NCI-H1436 (cell line): ENCODE results near the gene DPEP1.
"Not testable (repeated sequence)": the region's sequence is repeated elsewhere in the genome, so short reads cannot be mapped to it uniquely, and the experiment has no call there.

Experiments used
- DNase-seq: peaks from one replicate; lab custom pipeline; 2025; lab: John Stamatoyannopoulos, UW

Gene DPEP1

DNA sequence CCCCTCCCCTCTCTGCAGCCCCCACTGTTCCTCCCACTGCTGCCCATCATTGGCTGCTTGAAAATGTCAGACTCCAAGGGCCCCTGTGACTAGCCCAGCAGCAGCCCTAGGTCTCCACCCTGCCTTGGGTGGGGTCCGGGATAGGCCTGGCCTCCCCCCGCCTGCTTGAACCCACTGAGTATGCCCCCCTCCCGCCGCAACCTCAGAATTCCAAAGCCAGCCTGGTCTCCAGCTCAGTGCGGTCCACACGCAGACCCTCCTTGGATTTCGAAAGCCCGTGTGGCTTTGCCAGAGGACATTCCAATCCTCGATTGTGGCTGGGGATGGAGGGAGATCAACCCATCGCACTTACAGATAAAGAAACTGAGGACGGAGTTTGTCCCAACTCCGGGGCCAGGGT lies 6.4 kb downstream of the DPEP1 start:
- no peak for DNase-seq

DNA sequence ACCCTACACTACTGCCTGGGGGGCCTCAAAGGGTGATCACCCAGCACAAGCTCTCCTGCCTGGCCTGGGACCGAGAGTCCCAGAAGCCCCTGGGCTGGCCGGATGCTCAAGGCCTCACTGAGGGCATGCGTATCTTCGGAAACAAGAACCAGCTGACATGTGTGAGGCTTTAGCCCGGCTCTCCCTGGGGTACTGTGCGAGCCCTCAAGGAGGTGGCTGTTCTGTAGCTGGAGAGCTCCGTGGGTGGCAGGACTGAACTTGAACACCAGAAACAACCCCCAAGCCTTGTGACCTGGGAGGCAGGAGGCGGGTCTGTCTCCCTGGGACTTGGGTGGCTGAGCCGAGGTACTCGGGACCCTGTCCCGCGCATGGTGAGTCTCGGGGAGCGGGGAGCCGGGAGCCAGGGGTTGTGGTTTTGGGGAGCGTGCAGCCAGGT lies 7.0 kb downstream of the DPEP1 start:
- DNase-seq: no peak

DNA sequence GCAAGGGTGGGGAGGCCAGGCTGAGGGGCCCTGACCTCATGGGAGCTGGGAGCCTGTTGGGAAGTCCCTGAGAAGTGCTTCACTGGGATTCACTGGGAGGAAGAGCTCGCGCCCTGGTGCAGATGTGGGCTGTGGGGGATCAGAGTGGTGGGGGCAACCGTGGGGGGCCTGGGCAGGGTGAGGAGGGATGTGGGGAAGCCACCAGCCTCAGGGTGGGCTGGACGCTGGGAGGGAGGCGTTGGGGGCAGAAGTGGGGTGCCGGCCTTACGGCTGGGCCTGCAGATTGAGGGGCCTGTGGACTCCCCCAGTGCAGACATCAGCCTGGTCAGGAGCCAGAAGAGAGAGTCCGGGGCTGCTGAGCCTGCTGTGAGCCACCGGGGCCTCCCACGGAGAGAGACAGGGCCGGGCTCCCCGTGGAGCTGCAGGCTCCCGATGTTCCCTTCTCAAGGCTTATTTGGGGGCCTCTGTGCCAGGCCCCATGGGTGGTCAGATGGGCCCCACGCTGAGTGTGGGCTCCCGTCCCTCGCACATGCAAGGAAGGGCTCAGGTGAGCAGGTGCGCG lies 7.8 kb downstream of the DPEP1 start:
- DNase-seq: no peak

DNA sequence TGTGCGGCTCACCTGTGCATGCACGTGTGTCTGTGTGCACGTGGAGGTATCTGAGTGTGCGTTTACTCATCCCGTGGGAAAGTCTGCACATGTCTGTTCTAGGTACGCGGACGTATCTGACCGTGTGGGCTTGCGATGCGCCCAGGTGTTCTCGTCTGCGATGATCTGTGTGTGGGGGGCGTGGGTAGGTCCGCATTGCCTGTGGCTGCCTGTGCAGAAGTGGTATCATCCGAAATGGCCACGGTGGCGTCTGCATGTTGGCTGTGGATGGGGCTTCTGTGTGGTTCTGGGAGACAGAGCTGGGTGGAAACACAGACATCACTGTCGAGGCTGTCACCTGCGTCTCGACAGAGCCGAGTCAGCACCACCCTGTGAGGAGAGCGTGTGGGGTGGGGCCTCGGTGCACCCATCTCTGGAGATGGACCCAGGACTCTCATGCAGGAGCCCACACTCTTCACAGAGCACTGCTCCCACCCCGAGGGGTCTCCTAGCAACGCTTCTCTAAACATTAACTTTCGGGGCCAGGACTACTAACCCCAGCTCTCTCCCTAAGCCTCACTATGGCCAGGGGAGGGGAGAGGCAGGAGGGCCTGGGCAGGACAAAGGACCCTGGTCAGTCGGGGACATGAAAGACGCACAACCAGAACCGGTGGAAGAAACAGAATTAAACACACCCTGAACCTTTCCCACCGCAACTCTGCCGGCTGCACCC lies 8.4 kb downstream of the DPEP1 start:
- DNase-seq: no peak

DNA sequence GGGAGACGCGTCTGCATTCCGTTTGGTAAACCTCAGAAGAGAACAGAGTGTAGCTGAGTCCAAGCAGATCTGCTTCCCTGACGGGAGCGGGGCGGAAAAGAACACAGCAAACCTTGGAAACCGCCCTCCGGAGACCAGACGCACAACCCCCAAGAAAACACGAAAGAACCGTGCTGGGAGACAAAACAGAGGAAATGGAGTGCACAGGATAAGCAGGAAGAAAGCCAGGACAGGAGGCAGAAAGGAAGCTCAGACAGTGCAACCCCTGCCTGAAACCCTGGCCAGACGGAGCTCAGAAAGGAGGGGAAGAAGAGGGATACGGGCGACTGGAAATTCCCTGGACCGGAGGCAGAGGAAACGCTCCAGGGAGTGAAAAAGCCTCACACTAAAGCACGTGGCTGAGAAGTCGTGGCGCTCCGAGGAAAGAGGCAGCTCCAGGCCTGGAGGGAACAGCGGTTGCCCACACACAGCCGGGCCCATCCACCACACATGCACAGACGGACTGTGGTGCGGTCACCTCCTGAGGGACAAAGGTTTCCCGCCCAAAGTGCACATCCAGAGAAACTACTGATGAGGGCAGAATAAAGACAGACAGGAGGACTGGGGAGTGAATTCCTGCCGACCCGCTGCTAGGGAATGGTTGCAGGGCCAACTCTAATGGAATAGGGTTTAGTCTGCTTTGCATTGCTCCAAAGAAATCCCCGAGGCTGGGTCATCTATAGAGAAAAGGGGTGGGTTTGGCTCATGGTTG lies 10.2 kb downstream of the DPEP1 start:
- no peak for DNase-seq

DNA sequence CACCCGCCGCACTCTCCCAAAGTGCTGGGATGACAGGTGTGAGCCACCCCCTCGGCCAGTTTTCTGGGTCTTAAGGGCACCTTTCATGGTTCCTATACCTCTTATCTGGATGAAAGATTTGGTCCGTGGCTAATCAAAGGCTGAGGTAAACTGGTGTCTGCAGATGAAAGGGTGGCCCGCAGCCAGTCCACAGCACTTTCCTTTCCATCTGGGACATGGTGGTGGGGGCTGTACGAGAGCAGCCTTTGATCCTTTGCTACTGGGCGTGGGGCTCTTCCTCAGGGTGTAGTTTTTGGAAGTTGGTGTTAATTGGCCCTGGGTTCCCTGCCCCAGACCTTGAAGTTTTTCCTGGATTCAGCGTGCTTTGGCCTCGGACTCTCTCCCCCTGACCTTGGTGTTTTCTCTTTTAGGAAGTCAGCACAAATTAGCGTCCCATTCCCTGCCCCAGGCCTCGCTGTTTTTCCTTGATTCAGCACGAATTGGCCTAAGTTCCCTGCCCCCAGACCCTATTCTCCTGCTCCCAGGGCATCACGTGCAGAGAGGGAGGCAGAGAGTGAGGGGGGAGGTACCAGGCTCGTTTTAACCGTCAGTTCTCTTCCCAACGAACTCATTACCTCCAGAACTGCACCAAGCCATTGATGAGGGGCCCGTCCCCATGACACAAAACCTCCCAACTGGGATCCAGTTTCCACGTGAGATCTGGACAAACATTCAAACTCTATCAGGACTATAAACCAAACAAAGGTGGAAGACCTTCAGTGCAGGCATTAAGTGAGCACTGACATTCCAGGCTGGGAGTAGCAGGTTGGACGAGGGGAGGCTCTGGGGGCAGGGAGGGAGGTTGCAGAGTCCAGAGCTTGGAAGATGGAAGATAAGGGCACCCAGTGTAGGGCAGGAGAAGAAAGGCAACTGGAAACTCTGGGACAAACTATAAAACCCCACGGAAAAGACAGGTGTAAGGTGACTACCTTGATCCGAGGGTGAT lies 11.6 kb downstream of the DPEP1 start:
- no peak for DNase-seq

DNA sequence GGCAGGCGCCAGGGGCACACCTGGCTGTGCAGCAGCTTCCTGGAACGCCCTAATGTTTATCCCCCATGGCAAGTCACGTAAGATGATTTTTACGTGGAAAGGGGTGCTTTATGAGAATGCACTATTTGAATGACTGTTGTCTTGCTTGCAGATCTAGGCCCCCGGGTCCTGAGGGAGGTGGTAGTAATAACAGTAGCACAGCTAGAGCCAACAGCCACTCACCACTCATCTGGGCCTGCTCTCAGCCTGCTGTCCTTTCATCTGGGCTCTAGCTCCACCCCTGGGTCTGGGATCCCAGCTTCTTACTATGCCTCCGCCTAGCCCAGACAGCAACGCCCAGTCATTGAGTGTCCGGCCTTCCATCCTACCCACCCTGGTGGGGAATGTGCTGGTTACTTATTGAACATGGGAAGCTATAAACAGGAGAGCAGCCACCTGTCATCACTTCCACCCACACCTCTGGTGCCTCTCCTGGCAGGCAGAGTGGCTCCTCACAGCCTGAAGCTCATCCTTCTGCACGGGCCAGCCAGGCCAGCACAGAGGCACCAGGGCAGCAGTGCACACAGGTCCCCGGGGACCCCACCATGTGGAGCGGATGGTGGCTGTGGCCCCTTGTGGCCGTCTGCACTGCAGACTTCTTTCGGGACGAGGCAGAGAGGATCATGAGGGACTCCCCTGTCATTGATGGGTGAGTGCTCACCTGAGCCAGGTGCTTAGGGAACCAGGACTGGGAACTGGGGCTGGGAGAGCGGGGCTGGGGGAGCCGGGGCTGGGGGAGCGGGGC lies 16.6 kb downstream of the DPEP1 start:
- DNase-seq: no peak

DNA sequence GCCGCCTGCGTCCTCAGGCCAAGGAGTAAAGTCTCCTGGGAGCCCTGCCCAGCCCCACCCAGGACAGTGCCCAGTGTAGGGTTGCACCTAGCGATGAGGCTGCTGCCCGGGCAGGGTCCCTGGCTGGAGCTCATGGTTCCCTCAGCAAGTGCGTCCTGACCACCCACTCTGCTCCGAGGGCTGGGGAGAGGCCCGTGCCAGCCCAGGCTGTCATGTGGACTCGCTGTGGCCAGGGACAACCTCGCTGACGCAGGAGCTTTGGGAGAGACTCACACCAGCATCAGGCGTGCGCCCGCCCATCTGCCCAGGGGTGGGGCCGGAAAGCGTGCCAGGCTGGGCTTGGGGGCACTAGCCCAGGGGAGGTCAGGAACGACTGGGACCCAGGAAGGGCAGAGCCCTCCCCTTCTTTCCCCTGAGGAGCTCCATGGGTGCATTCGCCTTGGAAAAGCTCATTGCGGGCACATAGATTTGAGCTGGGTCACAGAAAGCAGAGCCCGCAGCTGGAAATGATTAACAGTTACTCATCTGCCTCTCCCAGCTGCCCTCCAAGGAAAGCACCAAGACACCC lies 19.7 kb downstream of the DPEP1 start:
- DNase-seq: no peak

DNA sequence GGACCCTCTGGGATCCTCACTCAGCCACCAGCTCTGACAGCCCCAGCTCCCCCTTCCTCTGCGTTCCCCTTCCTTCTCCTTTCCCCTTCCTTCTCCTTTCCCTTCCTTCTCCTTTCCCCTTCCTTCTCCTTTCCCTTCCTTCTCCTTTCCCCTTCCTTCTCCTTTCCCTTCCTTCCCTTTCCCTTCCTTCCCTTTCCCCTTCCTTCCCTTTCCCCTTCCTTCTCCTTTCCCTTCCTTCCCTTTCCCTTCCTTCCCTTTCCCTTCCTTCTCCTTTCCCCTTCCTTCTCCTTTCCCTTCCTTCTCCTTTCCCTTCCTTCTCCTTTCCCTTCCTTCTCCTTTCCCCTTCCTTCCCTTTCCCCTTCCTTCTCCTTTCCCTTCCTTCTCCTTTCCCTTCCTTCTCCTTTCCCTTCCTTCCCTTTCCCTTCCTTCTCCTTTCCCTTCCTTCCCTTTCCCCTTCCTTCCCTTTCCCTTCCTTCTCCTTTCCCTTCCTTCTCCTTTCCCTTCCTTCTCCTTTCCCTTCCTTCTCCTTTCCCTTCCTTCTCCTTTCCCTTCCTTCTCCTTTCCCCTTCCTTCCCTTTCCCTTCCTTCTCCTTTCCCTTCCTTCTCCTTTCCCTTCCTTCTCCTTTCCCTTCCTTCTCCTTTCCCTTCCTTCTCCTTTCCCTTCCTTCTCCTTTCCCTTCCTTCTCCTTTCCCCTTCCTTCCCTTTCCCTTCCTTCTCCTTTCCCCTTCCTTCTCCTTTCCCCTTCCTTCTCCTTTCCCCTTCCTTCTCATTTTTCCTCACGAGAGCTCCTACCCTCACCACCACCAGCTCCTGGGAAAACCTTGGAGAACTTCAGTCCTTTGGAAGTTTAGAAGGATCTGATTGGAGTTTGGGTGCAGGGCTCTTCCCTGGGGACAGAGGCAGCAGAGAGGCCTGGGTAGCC lies 21.3 kb downstream of the DPEP1 start:
- not testable (repeated sequence) for DNase-seq

DNA sequence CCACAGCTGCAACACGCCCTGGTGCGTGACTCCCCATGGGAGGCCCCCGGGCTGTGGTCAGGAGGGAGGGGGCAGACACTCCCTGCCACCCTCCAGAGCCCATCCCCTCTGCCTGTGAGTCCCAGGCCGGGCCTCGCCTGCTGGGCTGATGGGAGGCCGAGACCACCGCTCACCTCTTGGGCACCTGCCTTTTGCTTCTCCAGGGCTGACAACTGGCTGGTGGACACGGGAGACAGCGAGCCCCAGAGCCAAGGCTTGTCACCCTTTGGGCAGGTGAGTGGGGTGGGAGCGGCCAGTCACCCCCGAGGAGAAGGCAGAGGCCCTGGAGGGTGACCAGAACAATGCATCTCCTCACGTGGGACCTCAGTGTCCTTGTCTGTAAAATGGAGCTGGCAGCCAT lies 23.2 kb downstream of the DPEP1 start:
- no peak for DNase-seq

DNA sequence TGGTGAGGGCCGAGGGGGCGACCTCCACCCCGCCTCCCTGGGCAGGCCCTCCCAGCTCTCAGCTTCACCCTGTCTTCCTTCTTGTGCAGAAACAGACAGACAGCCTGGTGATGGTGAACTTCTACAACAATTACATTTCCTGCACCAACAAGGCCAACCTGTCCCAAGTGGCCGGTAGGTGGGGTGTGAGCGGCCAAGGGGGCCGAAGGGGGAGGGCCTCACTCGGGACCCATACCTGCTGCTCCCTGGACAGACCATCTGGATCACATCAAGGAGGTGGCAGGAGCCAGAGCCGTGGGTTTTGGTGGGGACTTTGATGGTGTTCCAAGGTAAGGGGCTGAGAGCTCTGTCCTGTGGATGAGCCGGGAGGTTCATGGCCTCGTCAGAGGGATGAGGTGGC lies 23.9 kb downstream of the DPEP1 start:
- no peak for DNase-seq

DNA sequence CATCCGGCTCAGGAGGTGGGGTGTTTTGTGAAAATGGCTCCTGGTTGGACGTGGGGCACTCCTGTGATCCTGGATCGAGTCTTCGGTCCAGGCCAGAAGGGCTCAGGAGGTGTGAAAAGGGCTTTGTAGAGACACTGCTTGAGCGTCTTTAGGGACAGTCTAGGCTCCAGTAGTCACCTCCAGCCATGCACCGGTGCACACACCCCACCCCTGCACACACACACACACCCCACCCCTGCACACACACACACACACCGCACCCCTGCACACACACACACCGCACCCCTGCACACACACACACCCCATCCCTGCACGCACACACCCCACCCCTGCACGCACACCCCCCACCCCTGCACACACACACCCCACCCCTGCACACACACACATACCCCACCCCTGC lies 25.0 kb downstream of the DPEP1 start:
- no peak for DNase-seq

DNA sequence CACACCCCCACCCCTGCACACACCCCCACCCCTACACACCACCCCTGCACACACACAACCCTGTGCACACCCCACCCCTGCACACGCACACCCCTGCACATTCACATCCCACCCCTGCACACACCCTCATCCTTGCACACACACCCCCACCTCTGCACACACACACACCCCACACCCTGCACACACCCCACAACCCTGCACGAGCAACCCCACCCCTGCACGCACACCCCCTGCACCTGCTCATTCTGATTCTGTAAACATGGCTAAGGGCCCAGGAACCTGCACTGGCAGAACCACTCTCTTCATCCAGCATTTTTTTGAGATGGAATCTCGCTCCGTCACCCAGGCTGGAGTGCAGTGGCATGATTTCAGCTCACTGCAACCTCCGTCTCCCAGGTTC lies 25.9 kb downstream of the DPEP1 start:
- no peak for DNase-seq

DNA sequence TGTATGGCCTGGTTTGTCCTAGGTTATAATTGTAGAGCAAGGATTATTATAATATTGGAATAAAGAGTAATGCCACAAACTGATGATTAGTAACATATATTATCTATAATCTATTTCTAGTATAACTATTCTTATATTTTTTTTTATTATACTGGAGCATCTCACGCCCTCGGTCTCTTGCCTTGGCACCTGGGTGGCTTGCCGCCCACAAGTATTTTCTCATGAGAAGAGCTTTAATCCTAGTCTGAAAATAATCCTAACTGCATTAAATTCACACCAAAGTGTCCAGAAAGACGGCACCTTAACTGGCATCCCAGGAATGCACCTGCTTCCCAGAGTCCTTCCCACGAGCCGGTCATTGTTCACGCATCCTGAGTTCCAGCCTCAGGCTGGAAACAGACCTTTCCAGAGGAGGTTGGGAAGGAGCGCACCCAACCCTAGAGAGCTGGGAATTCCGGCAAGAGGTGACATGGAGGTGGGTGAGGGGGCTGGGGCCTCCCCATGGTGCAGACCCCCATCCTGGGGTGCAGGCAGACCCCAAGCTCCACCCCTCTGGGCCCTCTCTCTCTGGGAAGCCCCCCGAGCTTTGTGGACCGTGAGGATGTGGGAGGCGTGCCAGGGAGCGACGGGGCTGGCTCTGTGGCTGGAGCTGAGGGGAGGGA lies 28.1 kb downstream of the DPEP1 start:
- DNase-seq: no peak

DNA sequence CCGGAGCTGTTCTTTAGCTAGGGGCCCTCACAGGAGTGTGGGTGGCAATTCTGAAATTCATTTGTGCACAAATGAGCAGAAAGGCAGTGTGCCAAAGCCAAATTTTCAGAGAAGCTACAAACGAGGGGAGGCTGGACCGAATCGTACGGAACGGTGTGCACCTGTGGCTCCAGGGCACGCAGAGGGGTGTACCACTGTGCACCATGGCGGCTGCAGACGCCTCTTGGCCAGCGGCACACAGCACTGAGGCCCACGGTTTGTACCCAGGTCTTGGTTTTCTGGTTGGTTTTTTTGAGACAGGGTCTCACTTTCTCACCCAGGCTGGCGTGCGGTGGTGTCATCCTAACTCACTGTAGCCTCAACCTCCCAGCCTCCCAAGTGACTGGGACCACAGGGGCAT lies 29.1 kb downstream of the DPEP1 start:
- no peak for DNase-seq

DNA sequence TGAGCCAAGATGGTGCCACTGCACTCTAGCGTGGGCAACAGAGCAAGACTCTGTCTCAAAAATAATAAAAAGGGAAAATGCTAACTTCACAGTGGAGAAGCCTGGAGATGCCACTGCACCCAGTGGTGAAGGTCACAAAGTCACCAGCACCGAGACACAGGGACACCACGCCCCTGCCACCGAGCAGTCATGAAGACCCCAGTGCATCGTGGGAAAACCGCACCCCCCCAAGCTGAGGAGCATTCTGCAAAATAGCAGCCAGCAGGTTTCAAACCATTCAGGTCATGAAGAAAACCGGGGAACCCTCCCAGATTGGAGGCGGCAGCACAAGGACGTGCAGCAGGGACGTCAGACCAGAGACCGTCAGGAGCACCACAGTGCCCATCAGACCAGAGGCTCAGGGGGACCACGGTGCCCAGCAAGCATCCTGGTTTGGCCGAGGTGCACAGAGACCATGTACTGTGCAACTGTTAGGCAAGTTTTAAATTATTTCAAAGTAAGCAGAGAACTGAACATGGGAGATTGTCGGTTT lies 30.4 kb downstream of the DPEP1 start:
- DNase-seq: no peak

DNA sequence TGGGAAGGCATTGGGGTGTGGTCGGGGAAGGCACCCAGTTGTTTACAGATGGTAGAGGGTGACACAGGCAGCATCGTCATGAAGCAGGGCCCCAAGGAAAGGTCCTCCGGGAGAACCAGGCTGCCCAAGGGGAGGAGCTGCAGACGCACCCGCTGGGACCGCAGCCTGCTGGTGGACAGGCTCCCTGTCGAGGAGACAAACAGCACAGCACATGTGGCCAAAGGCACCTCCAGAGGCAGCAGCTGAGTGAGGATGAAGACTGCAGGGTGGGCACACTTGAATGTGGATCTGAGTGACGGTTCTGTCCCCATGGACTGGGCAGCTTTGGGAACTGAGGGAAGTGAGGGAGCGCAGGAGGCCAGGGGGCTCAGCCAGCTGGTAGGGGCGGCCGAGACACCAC lies 31.7 kb downstream of the DPEP1 start:
- no peak for DNase-seq

DNA sequence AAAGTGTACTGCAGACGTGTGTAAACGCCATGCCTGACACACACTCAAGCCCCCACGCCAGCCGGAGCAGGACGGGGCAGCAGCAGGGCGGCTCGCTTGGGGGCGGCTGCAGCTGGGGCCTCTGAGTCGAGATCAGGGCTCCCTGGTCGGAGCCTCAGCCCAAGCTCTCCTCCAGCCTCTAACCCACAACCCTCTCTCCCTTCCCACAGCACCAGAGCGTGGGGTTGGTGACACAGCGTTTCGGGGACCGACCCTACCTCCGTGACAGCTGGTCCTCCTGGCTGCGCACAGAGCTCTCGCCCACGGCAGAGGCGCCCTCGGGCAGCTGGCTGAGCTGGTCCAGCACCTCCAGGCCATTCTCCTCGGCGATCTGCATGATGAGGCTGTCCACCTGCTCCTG lies 32.8 kb downstream of the DPEP1 start:
- no peak for DNase-seq

DNA sequence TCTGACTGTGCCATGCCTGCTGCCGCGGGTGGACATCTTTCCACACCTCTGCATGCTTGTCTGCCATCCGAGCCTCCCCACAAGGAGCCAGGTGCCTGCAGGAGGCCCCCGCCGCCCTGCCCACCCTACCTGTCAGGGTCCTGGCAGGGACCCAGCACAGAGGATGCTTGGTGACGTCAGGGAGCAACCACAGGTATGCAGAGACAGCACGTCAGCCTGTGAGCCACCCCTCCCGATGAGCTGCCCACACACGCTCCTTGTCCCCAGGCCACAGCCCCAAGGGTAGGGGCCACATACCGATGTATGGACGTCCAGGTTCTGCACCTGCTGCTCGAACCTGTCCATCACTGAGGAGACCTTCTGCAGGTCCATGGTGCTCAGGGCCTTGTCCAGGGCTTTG lies 33.5 kb downstream of the DPEP1 start:
- no peak for DNase-seq
